GM21717 (cell line): ENCODE results near the gene C10orf71.

ENCODE experiments used
- ATAC-seq: cut with Tn5 transposase; IDR thresholded peaks from one replicate; pipeline ENCODE4 v1.9.1; 2021; ENCODE audit warnings: mild to moderate bottlenecking, moderate library complexity; ENCODE audit not compliant: unreplicated experiment

C10orf71 gene

GRCh38 chr10:49290607-49291006 lies 8.4 kb upstream of the C10orf71 start:
- no peak for ATAC-seq

- ATAC-seq = no peak
These were observed 6.3 kb upstream of the C10orf71 start for GRCh38 chr10:49292565-49293207.

GRCh38 chr10:49293208-49293603 lies 5.8 kb upstream of the C10orf71 start:
- ATAC-seq = no peak

- no peak for ATAC-seq
These were observed 4.2 kb upstream of the C10orf71 start for GRCh38 chr10:49294731-49295130.

GRCh38 chr10:49295297-49295696 lies 3.7 kb upstream of the C10orf71 start:
- ATAC-seq = no peak

- ATAC-seq = no peak
These were observed 2.6 kb upstream of the C10orf71 start for GRCh38 chr10:49296382-49296781.

GRCh38 chr10:49296836-49297235 lies 2.1 kb upstream of the C10orf71 start:
- ATAC-seq = no peak

GRCh38 chr10:49297818-49298670 lies 926 bp upstream of the C10orf71 start:
- no peak for ATAC-seq

- ATAC-seq = no peak
These were observed 343 bp upstream of the C10orf71 start for GRCh38 chr10:49298671-49298982.

GRCh38 chr10:49299816-49300139 lies 808 bp downstream of the C10orf71 start:
- no peak for ATAC-seq

GRCh38 chr10:49300140-49300974 lies 1.4 kb downstream of the C10orf71 start:
- ATAC-seq = no peak

- ATAC-seq = no peak
These were observed 2.3 kb downstream of the C10orf71 start for GRCh38 chr10:49301302-49301701.

- ATAC-seq = no peak
These were observed 3.1 kb downstream of the C10orf71 start for GRCh38 chr10:49302088-49302487.

GRCh38 chr10:49303711-49304110 lies 4.7 kb downstream of the C10orf71 start:
- ATAC-seq = no peak

GRCh38 chr10:49304137-49304536 lies 5.2 kb downstream of the C10orf71 start:
- ATAC-seq = no peak

GRCh38 chr10:49307921-49308320 lies 9.0 kb downstream of the C10orf71 start:
- no peak for ATAC-seq

- ATAC-seq = no peak
These were observed 9.9 kb downstream of the C10orf71 start for GRCh38 chr10:49308881-49309280.

- ATAC-seq = no peak
These were observed 10.9 kb downstream of the C10orf71 start for GRCh38 chr10:49309691-49310411.

GRCh38 chr10:49310460-49310859 lies 11.5 kb downstream of the C10orf71 start:
- no peak for ATAC-seq

- ATAC-seq = no peak
These were observed 12.1 kb downstream of the C10orf71 start for GRCh38 chr10:49310901-49311554.
